HuH-7 (cell line): ENCODE results near the gene CAPN7.
"Not testable (repeated sequence)": the region's sequence is repeated elsewhere in the genome, so short reads cannot be mapped to it uniquely, and the experiment has no call there.

Experiments
- DNase-seq: peaks from one replicate; pipeline ENCODE4 v3.0.0; 2011; ENCODE audit warnings: low spot score

Gene CAPN7

DNA sequence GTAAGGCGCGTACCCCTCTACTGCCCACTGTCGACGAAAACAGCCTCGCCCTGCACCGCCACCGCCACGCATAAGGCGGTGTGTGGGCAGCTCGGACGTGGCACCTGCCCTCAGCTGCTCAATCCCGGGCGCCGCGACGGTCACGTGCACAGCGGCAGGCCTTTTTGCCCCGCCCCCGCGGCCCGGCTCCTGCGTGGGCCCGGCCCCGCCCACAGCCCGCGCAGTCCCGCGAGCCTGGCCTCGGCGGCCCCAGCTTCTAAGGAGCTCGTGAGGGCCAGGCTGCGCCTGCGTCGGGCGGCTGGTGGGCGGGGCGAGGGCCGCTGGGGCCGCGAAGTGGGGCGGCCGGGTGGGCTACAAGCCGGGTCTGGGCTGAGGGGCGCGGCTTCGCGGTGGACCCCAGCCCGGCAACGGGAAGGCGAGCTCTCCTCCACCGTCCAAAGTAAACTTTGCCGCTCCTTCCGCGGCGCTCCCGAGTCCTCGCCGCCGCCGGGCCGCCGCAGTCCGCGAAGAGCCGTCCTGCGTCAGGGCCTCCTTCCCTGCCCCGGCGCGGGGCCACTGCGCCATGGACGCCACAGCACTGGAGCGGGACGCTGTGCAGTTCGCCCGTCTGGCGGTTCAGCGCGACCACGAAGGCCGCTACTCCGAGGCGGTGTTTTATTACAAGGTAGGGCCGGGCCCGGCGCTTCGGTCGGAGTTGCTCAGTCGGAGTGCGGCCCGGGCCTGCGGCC, at the start of gene CAPN7:
CAPN7 (plus strand) TSS at position 313 of the 728 bp plus-strand sequence; CDS start at position 563, 250 bp downstream.
- DNase-seq = peak; percentile 95

DNA sequence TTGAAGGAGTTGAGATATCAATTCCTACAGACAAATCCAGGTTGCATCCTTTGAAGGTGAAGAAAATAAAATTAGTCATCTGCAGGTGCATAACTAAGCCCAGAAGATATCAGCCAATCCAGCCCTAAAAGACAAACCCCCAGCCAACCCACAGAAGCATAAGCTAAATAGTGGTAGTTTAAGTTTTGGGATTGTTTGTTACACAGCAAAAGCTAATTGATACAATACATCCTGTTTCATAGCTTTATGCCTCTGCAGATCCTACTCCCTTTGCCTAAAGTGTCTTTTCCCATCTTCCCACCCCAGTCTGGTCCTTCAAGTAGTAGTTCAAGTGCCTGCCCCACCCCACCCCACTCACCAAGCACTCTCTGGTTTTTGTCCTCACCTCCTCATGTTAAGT, 48.6 kb upstream of the CAPN7 start:
- no peak for DNase-seq

DNA sequence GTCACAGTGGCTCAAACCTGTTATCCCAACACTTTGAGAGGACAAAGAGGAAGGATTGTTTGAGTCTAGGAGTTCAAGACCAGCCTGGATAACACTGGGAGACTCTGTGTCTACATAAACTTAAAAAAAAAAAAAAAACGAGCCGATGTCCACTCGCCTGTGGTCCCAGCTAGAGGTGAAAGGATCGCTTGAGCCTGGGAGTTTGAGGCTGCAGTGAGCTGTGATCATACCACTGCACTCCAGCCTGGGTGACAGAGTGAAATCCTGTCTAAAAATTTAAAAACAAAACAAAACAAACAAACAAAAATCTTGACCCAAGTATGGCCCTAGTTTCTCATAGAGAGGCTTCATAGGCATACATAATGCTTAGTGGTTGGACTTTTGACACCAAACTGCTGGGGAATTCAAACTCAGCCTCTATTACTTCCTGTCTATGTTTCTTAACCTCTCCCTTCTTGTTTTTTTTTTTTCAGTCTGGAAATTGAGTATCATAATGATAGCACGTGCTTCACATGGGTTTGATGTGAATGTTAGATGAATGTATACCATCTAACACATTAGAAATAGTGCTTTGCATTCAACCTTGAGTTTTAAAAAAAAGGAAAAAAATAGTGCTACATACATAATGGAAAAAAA, 46.4 kb upstream of the CAPN7 start:
- DNase-seq = no peak

DNA sequence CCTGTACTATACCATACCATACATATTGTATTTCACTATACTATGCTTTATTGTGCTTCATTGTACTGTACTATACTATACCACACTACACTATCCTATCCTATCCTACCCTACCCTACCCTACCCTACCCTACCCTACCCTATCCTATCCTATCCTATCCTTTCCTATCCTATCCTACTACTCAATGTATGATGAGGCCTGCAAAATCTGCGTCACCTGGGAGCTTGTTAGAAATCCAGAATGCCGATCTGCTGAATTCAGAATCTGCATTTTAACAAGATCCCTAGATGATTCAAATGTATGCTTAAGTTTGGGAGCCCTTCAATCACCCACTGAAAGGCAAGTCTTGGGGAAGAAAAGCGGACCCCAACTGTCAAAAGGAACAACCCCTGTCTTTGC, 45.4 kb upstream of the CAPN7 start:
- DNase-seq = no peak

DNA sequence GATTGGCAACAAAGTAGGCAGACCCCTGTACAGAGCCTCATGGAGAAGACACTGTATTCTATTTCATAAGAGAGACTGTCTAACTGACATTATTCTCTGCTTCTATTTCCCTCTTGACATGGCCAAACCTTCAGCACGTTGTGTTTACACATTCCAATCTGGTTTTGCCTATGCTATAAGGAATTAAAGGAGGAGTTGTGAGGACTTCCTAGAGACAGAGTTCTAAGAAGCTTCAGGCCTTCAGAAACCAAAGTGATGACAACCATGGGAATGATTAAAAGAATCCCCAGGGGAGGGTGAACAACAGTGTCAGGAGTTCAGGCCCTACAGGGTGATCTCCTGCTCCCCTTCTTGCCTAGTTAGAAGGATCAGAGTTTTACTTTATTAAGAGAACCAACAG, 44.9 kb upstream of the CAPN7 start:
- DNase-seq = no peak

DNA sequence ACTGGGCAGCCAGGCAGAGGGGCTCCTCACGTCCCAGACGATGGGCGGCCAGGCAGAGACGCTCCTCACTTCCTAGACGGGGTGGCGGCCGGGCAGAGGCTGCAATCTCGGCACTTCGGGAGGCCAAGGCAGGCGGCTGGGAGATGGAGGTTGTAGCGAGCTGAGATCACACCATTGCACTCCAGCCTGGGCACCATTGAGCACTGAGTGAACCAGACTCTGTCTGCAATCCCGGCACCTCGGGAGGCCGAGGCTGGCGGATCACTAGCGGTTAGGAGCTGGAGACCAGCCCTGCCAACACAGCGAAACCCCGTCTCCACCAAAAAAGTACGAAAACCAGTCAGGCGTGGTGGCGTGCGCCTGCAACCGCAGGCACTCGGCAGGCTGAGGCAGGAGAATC, 42.4 kb upstream of the CAPN7 start:
- DNase-seq = not testable (repeated sequence)

DNA sequence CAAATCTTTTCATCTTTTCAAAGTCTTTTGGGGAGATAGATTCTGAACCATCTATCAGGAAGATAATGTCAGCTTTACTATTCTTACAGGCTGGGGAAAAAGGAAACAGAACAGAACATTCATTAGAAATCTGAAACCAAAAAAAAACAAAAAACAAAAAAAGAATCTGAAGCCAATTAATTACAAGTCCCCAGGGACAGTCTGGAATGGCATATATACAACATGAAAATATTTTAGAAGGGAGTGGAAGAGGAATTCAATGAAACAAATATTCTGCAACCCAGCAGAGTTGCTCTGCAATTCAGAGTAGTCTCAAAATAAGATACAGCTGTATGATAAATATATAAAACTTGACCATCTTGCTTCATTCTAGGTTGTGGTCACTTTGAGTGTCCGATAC, 41.7 kb upstream of the CAPN7 start:
- DNase-seq = no peak

DNA sequence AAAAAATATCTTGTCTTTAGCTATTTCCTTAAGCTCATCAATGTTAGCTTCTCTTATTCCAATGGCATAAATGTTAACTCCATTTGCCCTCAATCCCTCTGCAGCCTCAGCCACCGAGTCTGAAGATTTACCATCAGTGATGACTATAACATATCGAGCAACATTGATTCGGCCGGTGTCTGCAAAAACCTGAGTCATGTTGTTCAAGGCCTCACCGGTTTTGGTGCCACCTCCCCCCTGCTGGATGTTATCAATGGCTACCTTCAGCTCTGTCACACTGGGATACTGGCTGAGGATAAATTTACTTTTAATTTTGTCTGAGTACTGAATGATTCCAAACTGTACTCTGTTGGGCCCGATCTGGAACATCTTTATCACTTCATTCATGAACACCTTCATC, 41.0 kb upstream of the CAPN7 start:
- DNase-seq = no peak

DNA sequence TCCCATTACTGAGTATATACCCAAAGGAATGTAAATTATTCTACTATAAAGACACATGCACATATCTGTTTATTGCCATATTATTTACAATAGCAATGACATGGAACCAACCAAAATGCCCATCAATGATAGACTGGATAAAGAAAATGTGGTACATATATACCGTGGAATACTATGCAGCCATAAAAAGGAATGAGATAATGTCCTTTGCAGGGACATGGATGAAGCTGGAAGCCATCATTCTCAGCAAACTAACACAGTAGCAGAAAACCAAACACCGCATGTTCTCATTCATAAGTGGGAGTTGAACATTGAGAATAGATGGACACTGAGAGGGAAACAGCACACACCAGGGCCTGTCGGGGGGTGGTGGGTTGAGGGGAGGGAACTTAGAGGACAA, 39.7 kb upstream of the CAPN7 start:
- not testable (repeated sequence) for DNase-seq

DNA sequence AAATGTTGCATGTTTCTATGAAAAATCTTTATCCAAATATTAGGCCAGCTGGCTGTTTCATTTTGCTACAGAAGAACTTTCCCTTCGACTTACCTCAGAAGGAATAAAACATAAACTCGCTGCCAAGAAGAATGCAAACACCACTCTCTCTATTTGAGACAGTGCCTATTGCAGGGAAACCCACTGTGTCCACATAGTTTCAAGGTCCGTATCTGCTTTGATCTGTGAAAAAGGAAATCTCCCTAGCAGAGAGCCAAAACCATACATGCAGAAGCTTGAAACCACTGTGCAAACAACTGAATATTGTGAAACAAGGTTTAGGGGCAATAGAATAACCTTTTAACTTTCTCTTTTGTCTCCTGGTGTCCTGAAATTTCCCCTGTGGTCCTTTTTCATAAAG, 35.0 kb upstream of the CAPN7 start:
- DNase-seq = peak; percentile 97

DNA sequence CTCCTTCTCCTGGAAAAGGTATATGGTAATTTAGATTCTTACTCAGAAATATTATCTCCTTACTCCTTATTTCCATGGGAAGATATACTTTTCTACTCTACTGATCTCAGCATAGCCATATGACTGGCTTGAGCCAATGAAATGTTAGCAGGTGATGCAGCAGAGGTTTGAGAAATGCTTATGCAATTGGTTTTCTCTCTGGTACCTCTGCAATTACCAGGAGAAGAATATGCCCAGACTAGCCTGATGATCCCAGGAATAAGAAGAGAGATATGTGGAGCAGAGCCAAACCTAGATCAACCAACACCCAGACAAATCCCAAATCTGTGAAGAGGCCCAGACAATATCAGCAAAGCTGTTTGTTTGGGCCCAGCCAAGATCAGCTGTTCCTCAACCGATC, 33.2 kb upstream of the CAPN7 start:
- DNase-seq = no peak

DNA sequence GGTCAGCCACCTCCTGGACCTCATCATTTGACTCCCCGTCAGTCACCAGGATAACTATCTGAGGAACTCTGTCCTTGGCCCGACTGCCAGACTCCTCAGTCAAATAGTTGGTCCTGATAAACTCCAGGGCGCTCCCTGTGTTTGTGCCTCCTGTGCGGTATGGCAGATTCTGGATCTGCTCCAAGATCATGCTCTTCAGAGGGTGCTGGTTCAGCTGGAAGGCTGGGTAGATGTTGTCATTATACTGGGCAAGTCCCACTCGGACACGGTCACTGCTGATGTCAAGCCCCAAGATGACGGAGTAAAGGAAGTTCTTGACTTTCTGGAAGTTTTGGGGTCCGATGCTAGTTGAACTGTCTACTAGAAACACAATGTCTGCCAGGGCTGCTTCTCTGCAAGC, 31.1 kb upstream of the CAPN7 start:
- no peak for DNase-seq

DNA sequence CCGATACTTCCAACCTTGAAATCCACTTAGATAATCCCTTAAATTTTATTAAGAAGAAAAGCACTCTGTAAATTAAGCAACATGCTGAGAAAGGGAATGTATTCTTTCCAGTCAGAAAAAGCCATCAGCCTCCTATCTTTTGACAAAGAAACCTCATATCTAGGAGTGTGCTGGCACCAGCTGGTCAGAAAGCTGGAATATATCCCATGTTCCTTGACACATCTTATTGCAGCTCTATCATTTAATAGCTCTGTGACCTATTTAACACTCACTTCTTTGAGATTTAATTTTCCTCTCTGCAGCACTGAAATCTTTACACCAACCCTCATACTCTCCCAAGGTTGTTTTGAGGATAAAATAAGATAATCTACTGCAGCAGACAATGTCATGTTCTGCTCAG, 30.4 kb upstream of the CAPN7 start:
- DNase-seq = no peak

DNA sequence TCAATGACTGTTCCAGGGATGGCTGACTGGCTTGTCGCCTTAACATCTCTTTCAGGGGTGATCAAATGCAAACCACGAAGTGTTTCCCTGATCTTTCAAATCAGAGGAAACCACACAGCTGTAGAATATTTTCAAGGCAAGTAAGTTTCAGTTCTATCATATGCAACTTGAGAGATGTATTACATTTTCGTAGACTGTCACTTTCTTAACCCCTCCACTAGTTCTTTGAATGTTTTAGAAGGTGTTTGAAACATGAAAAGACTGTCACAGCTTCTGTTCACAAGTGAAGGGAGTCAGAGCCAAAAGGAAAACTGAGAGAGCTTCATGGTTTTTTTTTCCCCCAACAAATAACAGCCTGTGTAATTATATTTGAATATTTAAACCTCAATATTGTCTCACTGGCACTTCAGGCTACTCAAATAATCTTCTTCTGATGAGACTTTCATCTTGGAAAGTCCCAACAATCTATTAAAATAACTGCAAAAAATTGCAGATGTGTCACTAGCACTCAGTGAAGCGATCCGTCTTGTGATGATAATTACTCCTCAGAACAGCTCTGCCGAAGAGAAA, 25.9 kb upstream of the CAPN7 start:
- DNase-seq = no peak

DNA sequence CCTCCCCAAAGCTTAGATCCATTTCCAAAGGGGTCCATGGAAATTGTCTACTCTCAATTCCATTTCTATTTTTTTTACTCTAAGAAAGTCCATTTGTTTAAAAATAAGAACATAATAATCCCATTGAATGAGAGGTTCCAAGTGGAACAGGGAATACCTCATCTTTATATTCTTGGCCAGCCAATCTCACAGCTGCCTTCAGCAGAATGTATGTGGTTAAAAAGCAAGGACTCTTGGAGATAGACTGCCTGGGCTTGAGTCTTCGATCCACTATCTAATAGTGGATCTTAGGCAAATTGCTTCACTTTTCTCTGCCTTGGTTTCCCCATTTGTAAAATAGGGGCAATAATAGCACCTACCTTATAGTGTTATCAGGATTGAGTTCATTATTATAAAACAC, 24.5 kb upstream of the CAPN7 start:
- DNase-seq = no peak

DNA sequence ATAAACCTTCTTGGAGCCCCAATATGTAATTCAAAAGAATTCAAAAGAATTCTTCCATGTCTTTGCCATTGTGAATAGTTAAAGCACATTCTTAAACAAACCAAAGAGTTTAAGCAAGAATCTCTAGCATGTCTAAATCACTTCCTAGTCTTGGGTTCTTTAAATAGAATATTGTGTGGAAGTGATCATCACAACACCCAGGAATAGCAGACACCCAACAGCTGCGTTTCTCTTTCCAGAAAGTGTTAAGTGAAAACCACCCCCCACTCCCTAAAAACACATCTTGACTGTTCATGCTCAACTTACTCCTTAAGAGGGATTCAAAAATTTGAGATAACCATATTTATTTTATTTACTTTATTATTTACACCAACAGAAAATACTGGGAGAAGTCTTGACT, 24.1 kb upstream of the CAPN7 start:
- DNase-seq = no peak

DNA sequence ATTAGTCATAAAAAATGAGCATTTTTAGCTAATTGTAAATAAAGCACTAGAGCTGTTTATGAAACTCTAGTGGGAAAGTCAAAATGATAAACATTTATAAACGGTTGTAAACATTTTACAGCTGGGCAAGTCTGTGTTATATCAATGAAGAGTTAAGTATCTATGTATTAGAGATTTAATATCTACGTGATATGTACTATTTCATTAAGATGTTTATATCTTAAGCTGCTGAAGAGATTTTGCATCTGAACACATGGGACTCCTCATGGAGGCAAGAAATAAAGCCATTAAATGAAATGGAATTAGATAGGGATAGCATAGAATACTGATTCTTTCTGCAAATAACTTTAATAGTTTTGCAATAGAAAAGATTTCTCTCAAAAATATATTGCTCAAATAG, 23.0 kb upstream of the CAPN7 start:
- DNase-seq = no peak

DNA sequence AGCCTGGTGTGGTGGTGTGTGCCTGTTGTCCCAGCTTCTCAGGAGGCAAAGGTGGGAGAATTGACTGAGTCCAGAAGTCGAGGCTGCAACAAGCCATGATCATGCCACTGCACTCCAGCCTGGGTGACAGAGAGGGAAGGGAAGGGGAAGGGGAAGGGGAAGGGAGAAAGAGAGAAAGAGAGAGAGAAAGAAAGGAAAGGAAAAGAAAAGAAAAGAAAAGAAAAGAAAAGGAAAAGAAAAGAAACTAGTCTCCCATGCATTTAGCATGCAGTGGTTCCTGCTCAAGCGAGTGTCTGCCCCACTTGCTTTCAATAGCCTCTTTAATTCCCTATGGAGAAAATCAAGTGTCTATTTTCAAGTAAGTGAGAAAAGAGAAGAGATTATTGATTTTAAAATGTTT, 20.6 kb upstream of the CAPN7 start:
- DNase-seq = no peak

DNA sequence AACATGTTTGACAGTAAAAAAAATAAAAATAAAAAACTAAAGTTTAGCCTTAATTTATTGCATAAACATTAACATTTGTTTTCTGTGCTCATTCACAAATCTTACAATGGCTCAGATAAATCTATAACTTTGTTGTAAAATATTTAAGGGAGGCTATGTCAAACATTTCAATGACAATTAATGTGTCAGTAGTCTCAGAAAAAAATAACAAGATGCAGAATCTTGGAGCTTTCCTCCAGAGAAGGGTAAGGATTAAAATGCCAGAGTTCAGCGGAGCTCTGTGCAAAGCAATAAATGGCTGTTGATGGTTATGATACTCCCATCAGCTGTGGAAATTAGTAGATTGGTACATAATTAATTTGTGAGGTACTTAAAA, 20.0 kb upstream of the CAPN7 start:
- no peak for DNase-seq

DNA sequence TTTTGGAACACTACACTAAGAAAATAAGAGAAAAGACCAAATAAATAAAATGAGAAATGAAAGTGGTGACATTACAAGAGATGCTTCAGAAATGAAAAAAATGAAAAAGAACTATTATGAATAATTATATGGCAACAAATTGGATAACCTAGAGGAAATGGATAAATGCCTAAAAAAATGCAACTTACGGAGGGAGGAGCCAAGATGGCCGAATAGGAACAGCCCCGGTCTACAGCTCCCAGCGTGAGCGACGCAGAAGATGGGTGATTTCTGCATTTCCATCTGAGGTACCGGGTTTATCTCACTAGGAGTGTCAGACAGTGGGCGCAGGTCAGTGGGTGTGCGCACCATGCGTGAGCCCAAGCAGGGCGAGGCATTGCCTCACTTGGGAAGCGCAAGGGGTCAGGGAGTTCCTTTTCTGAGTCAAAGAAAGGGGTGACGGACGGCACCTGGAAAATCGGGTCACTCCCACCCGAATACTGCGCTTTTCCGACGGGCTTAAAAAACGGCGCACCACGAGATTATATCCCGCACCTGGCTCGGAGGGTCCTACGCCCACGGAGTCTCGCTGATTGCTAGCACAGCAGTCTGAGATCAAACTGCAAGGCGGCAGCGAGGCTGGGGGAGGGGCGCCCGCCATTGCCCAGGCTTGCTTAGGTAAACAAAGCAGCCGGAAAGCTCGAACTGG, 19.4 kb upstream of the CAPN7 start:
- not testable (repeated sequence) for DNase-seq

DNA sequence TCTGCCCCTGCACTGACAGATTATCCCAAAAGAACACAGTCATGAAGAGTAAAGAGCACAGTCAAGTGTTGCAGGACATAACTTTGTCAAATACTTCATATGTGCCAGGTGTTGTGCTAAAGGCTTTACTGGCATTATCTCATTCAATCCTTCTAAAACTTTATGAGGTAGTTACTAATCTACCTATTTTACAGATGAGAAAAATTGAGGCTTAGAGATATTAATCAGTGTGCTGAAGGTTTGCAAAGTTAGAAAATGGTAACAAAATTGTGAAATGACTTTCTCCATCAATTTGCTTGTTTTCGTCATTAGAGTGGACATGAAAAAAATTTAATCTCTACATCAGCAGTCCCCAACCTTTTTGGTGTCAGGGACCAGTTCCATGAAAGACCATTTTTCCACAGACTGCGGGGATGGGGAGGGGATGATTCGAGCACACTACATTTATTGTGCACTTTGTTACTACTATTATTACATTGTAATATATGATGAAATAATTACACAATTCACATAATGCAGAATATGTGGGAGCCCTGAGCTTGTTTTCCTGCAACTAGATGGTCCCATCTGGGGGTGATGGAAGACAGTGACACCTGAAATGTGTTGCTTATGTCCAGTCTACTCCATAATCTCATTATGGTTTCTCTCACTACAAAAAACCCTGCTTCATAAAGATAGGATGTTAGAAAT, 8.6 kb upstream of the CAPN7 start:
- DNase-seq = no peak

DNA sequence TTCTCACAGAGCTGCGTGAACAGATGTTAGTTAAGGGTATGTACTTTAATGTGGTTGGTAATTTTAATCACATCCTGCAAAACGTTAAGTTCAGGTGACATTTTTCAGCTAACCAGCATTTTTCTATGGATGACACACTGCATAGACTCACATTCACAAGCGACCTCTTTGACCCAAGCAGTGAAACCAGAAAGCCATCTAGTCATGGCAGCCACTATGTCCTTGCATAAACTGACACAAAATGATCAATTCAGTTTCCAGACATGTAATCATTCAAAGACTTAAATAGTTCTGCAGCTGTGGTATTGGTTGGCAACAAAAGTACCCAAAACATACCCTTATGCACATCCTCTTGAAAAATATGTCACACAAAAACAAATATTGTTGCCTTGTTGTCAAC, 7.4 kb upstream of the CAPN7 start:
- no peak for DNase-seq
